HCT116 (cell line): Measurements from ENCODE around the gene KRTAP13-1. TPM values are rescaled to one million over a fixed set of nuclear protein-coding genes. Genes with fewer than 3 reads are reported as not detected.

Source experiments
- ATAC-seq: fragments of 200-7000 bp; cut with Tn5 transposase; 2 replicates; pipeline ENCODE4 v1.9.1; 2020; ENCODE audit warnings: mild to moderate bottlenecking, moderate library complexity
- Bru-seq: library from RNA; stranded (reverse); fragments of 400-500 nt; gene quantifications from one replicate; lab custom pipeline; 2021; lab: Mats Ljungman, UMichigan
- BruChase-seq, 2 experiments: library from RNA; stranded (reverse); fragments of 400-500 nt; gene quantifications; one replicate each; lab custom pipeline; 2021; lab: Mats Ljungman, UMichigan
- BruUV-seq: library from RNA; stranded (reverse); fragments of 400-500 nt; replicated peaks from 2 replicates; lab custom pipeline; 2021; lab: Mats Ljungman, UMichigan
- CTCF ChIA-PET: fragments of 300-600 bp; sonication (Branson Sonifier 250); formaldehyde crosslinking; loops from one replicate; lab custom pipeline; 2021; ENCODE audit warnings: antibody characterized with exemption; lab: Charles Lee
- POLR2A ChIA-PET: fragments of 300-600, 350-600 bp; sonication (Branson Sonifier 250); formaldehyde crosslinking; loops from one replicate; lab custom pipeline; 2021; ENCODE audit warnings: antibody characterized with exemption; lab: Charles Lee
- RAD21 ChIA-PET, 2 experiments: fragments of 300-600 bp; sonication (Branson Sonifier 250); formaldehyde crosslinking; loops; one replicate each; lab custom pipeline; 2023; ENCODE audit warnings: low total read pairs in 2 of 2; ENCODE audit not compliant: uncharacterized antibody in 2 of 2, unreplicated experiment in 2 of 2, low non-redundant PET in 1 of 2; lab: Charles Lee
- DNase-seq: peaks from one replicate; pipeline ENCODE4 v3.0.0-alpha.2; 2010; ENCODE audit warnings: low read depth, low spot score
- H2AFZ ChIP-seq: fragments of 200-600 bp; shearing (Covaris generic), sonication (generic); 2 replicates; pipeline ENCODE4 v1.6.1; 2017; ENCODE audit warnings: low read depth, mixed run types, mixed read lengths, antibody characterized with exemption, low read length; ENCODE audit not compliant: poor library complexity, severe bottlenecking
- H3K27ac ChIP-seq: 2 replicates; pipeline ENCODE4 v1.5.1; 2012; ENCODE audit warnings: low read depth, low read length
- H3K27me3 ChIP-seq: fragments of 200-600 bp; sonication (generic); 2 replicates; pipeline ENCODE4 v1.6.1; 2016; ENCODE audit warnings: mixed run types, low read length, mixed read lengths; ENCODE audit not compliant: insufficient read depth
- H3K36me3 ChIP-seq, 2 experiments: fragments of 200-500 bp in 1 of 2; fragments of 200-600 bp in 1 of 2; sonication (Bioruptor generic) in 1 of 2; sonication (generic) in 1 of 2; 2 replicates each; pipeline versions ENCODE4 v1.5.1 to v1.6.1; 2014 to 2016; ENCODE audit warnings: low read length in 2 of 2, inconsistent platforms in 1 of 2, mixed read lengths in 1 of 2, mixed run types in 1 of 2; ENCODE audit not compliant: insufficient read depth in 2 of 2, control insufficient read depth in 1 of 2
- H3K4me1 ChIP-seq, 2 experiments: fragments of 200-600 bp in 1 of 2; sonication (generic) in 1 of 2; 2 replicates each; pipeline versions ENCODE4 v1.5.1 to v1.6.1; 2012 to 2017; ENCODE audit warnings: low read length in 2 of 2, inconsistent platforms in 1 of 2, mild to moderate bottlenecking in 1 of 2, mixed read lengths in 1 of 2, mixed run types in 1 of 2, moderate library complexity in 1 of 2; ENCODE audit not compliant: insufficient read depth in 2 of 2, control insufficient read depth in 1 of 2
- H3K4me2 ChIP-seq: fragments of 200-600 bp; sonication (generic); 2 replicates; pipeline ENCODE4 v1.6.1; 2017; ENCODE audit warnings: mixed run types, low read length, mixed read lengths
- H3K4me3 ChIP-seq, 2 experiments: fragments of 200-600 bp in 1 of 2; sonication (generic) in 1 of 2; replicated peaks in 1 of 2; 2 replicates each; pipeline ENCODE4 v1.5.1; 2011 to 2016; ENCODE audit warnings: low read length in 2 of 2, control low read depth in 1 of 2, low read depth in 1 of 2, mild to moderate bottlenecking in 1 of 2, mixed read lengths in 1 of 2, mixed run types in 1 of 2
- H3K79me2 ChIP-seq: fragments of 200-600 bp; sonication (generic); 2 replicates; pipeline ENCODE4 v1.6.1; 2017; ENCODE audit warnings: mild to moderate bottlenecking, mixed run types, low read length, moderate library complexity, mixed read lengths; ENCODE audit not compliant: insufficient read depth
- H3K9ac ChIP-seq: fragments of 200-600 bp; sonication (generic); 2 replicates; pipeline ENCODE4 v1.6.1; 2016; ENCODE audit warnings: low read length, mixed read lengths
- H3K9me2 ChIP-seq: fragments of 200-600 bp; sonication (generic), shearing (Covaris generic); 2 replicates; pipeline ENCODE4 v1.6.1; 2017; ENCODE audit warnings: mixed run types, mild to moderate bottlenecking, moderate library complexity; ENCODE audit not compliant: insufficient read depth
- H3K9me3 ChIP-seq, 2 experiments: fragments of 200-500 bp in 1 of 2; fragments of 200-600 bp in 1 of 2; sonication (Bioruptor generic) in 1 of 2; sonication (generic) in 1 of 2; 2 replicates each; pipeline ENCODE4 v1.6.1; 2014 to 2017; ENCODE audit warnings: low read length in 2 of 2, mixed read lengths in 2 of 2, inconsistent platforms in 1 of 2, low read depth in 1 of 2, mild to moderate bottlenecking in 1 of 2, mixed run types in 1 of 2, moderate library complexity in 1 of 2; ENCODE audit not compliant: control insufficient read depth in 1 of 2, insufficient read depth in 1 of 2
- H4K20me1 ChIP-seq: fragments of 200-600 bp; sonication (generic), shearing (Covaris generic); 2 replicates; pipeline ENCODE4 v1.6.1; 2017; ENCODE audit warnings: mixed run types, mild to moderate bottlenecking, moderate library complexity; ENCODE audit not compliant: insufficient read depth
- CBX3 ChIP-seq: IDR thresholded peaks from 2 replicates; pipeline ENCODE4 v1.6.1; 2012; ENCODE audit warnings: low read depth
- EGR1 ChIP-seq: IDR thresholded peaks from 2 replicates; pipeline ENCODE4 v1.6.1; 2012; ENCODE audit warnings: low read depth
- EZH2 ChIP-seq: fragments of 200-600 bp; sonication (generic); IDR thresholded peaks from 2 replicates; pipeline ENCODE4 v1.6.1; 2017; ENCODE audit warnings: antibody characterized with exemption, mixed run types
- FOSL1 ChIP-seq: IDR thresholded peaks from 2 replicates; pipeline ENCODE4 v1.6.1; 2012; ENCODE audit warnings: low read depth
- JUND ChIP-seq: IDR thresholded peaks from 2 replicates; pipeline ENCODE4 v1.6.1; 2012
- POLR2A ChIP-seq: IDR thresholded peaks from 2 replicates; pipeline ENCODE4 v1.7.0; 2011; ENCODE audit warnings: borderline replicate concordance; ENCODE audit not compliant: insufficient read depth, insufficient read length; ENCODE audit errors: extremely low read depth
- POLR2AphosphoS5 ChIP-seq: IDR thresholded peaks from 2 replicates; pipeline ENCODE4 v1.6.1; 2011; ENCODE audit warnings: mild to moderate bottlenecking, low read depth, low read length, moderate library complexity
- SP1 ChIP-seq: IDR thresholded peaks from 2 replicates; pipeline ENCODE4 v1.6.1; 2012; ENCODE audit warnings: low read depth
- SRF ChIP-seq: IDR thresholded peaks from 2 replicates; pipeline ENCODE4 v1.6.1; 2012; ENCODE audit warnings: low read depth
- TCF7L2 ChIP-seq: IDR thresholded peaks from 2 replicates; pipeline ENCODE4 v1.7.0; 2011; ENCODE audit warnings: borderline replicate concordance, inconsistent platforms; ENCODE audit not compliant: insufficient read depth, insufficient read length; ENCODE audit errors: extremely low read depth
- YY1 ChIP-seq: IDR thresholded peaks from 2 replicates; pipeline ENCODE4 v1.6.1; 2011; ENCODE audit warnings: low read length, low read depth, moderate library complexity, mild to moderate bottlenecking; ENCODE audit not compliant: insufficient replicate concordance; ENCODE audit errors: extremely low read depth
- intact Hi-C: fragments of 100-400 bp; cut with micrococcal nuclease; formaldehyde crosslinking; loops from 2 replicates; pipeline ENCODE4 v1.10.0; 2022
- long read RNA-seq: library from polyadenylated mRNA; unstranded; transcript quantifications from one replicate; pipeline ENCODE4 v2.0.0, GENCODE V29; 2021; ENCODE audit not compliant: unreplicated experiment
- polyA plus RNA-seq: library from polyadenylated mRNA; unstranded; fragments of >200 nt; gene quantifications from 2 replicates; pipeline ENCODE4 v1.2.1, GENCODE V29; 2012; ENCODE audit warnings: missing spikeins
- total RNA-seq: library from RNA; stranded (reverse); gene quantifications from one replicate; pipeline ENCODE4 v1.2.1, GENCODE V29; 2021; ENCODE audit not compliant: unreplicated experiment
- TF ChIP-seq, protein P1 (sequence below): IDR thresholded peaks from 2 replicates; pipeline ENCODE4 v1.6.1; 2012
- TF ChIP-seq, protein P2 (sequence below): IDR thresholded peaks from 2 replicates; pipeline ENCODE4 v1.6.1; 2012
- TF ChIP-seq, protein P3 (sequence below): IDR thresholded peaks from 2 replicates; pipeline ENCODE4 v1.6.1; 2011; ENCODE audit warnings: mild to moderate bottlenecking, low read length, moderate library complexity; ENCODE audit not compliant: insufficient replicate concordance; ENCODE audit errors: extremely low read depth

Gene KRTAP13-1, protein sequence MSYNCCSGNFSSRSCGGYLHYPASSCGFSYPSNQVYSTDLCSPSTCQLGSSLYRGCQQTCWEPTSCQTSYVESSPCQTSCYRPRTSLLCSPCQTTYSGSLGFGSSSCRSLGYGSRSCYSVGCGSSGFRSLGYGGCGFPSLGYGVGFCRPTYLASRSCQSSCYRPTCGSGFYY
- not detected for total RNA-seq
- polyA plus RNA-seq = not detected in 2 replicates
- Bru-seq, nascent RNA = not detected
- BruChase-seq, experiment 1, labeled RNA remaining after a 6-hour chase = not detected
- BruChase-seq, experiment 2, labeled RNA remaining after a 2-hour chase = not detected
- long read RNA-seq = 0 reads

DNA sequence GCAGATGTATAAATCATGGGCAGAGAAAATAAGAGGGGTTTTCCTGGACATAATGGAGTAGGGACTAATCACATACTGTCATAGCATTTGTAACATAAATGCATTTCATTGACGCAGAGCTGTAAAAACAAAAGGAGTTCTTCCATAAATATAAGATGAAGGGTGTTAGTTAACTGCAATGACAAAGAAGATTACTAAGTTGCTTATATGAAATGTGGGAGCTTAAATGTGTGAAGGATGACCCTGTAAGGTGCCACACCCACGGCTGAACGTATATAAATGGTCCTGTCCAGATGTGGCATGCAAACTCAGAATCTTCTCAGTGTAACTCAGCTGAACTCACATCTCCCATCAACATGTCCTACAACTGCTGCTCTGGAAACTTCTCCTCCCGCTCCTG, at the start of gene KRTAP13-1:
Gene KRTAP13-1 (plus strand): TSS at position 301 of the 400 bp plus-strand sequence. CDS start 56 bp downstream, at position 357.
- peaks cover 3 to 26% of the 10 kb centered on the region in 2 experiments; a peak in 2 of 4 replicates for H3K9me3 ChIP-seq

More for the DNA sequence above, at the start of gene KRTAP13-1:
- no peaks in the 10 kb centered on the region for H3K79me2 ChIP-seq
- RAD21 ChIA-PET = no interaction called here
- H3K4me2 ChIP-seq = no peak within 1 kb of the TSS
- no peak for DNase-seq
- no peaks in the 10 kb centered on the region for H4K20me1 ChIP-seq
- CTCF ChIA-PET = no interaction called here
- POLR2A ChIA-PET = no interaction called here
- no peak for ATAC-seq
- H3K36me3 ChIP-seq = no peaks in the 10 kb centered on the region
- H2AFZ ChIP-seq = no peak within 1 kb of the TSS
- H3K27me3 ChIP-seq = no peaks in the 10 kb centered on the region
- H3K27ac ChIP-seq = no peak within 1 kb of the TSS
- no peak within 1 kb of the TSS for H3K4me3 ChIP-seq
- H3K9ac ChIP-seq = no peak within 1 kb of the TSS
- intact Hi-C loops = no loop called here
- no TSS peak for BruUV-seq
- H3K9me2 ChIP-seq = no peaks in the 10 kb centered on the region
- TF ChIP-seq POLR2AphosphoS5 (no peak), FOSL1 (no peak), SRF (no peak), JUND (no peak), POLR2A (no peak), TCF7L2 (no peak), EGR1 (no peak), SP1 (no peak), EZH2 (no peak), YY1 (no peak), CBX3 (no peak)
- TF ChIP-seq, protein P1, sequence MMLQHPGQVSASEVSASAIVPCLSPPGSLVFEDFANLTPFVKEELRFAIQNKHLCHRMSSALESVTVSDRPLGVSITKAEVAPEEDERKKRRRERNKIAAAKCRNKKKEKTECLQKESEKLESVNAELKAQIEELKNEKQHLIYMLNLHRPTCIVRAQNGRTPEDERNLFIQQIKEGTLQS = no peak
- TF ChIP-seq, protein P2, sequence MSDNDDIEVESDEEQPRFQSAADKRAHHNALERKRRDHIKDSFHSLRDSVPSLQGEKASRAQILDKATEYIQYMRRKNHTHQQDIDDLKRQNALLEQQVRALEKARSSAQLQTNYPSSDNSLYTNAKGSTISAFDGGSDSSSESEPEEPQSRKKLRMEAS = no peak
- TF ChIP-seq, protein P3, sequence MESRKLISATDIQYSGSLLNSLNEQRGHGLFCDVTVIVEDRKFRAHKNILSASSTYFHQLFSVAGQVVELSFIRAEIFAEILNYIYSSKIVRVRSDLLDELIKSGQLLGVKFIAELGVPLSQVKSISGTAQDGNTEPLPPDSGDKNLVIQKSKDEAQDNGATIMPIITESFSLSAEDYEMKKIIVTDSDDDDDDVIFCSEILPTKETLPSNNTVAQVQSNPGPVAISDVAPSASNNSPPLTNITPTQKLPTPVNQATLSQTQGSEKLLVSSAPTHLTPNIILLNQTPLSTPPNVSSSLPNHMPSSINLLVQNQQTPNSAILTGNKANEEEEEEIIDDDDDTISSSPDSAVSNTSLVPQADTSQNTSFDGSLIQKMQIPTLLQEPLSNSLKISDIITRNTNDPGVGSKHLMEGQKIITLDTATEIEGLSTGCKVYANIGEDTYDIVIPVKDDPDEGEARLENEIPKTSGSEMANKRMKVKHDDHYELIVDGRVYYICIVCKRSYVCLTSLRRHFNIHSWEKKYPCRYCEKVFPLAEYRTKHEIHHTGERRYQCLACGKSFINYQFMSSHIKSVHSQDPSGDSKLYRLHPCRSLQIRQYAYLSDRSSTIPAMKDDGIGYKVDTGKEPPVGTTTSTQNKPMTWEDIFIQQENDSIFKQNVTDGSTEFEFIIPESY = no peak
- no peaks in the 10 kb centered on the region for H3K4me1 ChIP-seq
